Activated T-cell treated with anti-CD3 and anti-CD28 coated beads, Interleukin-2, amount 50 U/mL, for 4 hours (primary cell): Measurements from ENCODE around the gene PRDM12. TPM values are rescaled to one million over a fixed set of nuclear protein-coding genes. Genes with fewer than 3 reads are reported as not detected.

Experiments
- ATAC-seq, 2 donors: fragments of 200-7000 bp; cut with Tn5 transposase; one replicate each; pipeline ENCODE4 v1.10.0; 2021
- DNase-seq: peaks from one replicate; pipeline ENCODE4 v3.0.0-alpha.2; 2020
- H3K27me3 Mint-ChIP-seq: one replicate; pipeline ENCODE4 v1.8.0; 2021; ENCODE audit warnings: low read depth, mixed read lengths
- H3K36me3 Mint-ChIP-seq: one replicate; pipeline ENCODE4 v1.8.0; 2022; ENCODE audit warnings: mixed read lengths; ENCODE audit not compliant: insufficient read depth
- H3K4me1 Mint-ChIP-seq: one replicate; pipeline ENCODE4 v1.8.0; 2021; ENCODE audit warnings: low read depth, mixed read lengths
- H3K4me3 Mint-ChIP-seq: one replicate; pipeline ENCODE4 v1.8.0; 2021; ENCODE audit warnings: mild to moderate bottlenecking, moderate library complexity, mixed read lengths
- H3K9me3 Mint-ChIP-seq: one replicate; pipeline ENCODE4 v1.8.0; 2021; ENCODE audit warnings: mixed read lengths
- total RNA-seq, 3 donors: library from RNA; stranded (reverse); gene quantifications; one replicate each; pipeline ENCODE4 v1.2.1, GENCODE V29; 2021

PRDM12 gene
- total RNA-seq, 3 donors from 2014 or later: 0.08 to 0.18 (median 0.14) TPM

DNA sequence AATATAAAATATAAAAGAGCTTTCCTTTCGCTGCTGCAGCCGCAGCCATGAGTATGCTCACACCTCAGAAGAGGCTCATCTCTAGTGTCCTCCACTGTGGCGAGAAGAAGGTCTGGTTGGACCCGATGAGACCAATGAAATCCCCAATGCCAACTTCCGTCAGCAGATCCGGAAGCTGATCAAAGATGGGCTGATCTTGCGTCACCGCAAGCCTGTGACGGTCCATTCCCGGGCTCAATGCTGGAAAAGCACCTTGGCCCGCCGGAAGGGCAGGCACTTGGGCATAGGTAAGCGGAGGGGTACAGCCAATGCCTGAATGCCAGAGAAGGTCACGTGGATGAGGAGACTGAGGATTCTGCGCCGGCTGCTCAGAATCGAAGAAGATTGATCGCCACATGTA lies 12.6 kb upstream of the PRDM12 start:
- H3K4me1 Mint-ChIP-seq: no peaks in the 10 kb centered on the region

DNA sequence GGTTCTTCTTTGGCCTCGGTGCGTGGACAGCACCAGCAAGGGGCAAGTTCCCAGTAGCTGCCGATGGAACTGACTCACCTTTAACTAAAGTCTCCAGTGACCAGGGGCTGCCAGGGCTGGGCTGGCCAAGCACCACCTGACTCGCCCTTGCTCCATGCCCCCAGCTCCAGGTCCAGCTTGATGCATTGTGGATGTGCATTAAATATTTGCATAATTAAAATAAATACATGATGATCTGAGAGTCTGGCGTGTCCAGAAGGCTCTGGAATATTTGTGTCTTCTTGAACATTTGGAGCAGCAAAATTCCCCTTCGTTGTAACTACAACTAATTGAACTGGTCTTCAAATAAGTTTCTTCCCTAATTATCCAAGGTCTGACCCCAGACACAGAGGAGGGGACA lies 9.5 kb upstream of the PRDM12 start:
- Mint-ChIP-seq H3K9me3 (no peaks in the 10 kb centered on the region), H3K36me3 (no peaks in the 10 kb centered on the region), H3K4me1 (peaks cover 2% of the 10 kb centered on the region), H3K4me3 (no peak overlapping the region), H3K27me3 (peaks cover 51% of the 10 kb centered on the region)
- ATAC-seq (no peak), DNase-seq (no peak)

More for the DNA sequence above, 12.6 kb upstream of the PRDM12 start:
- Mint-ChIP-seq H3K27me3 (peaks cover 27% of the 10 kb centered on the region), H3K36me3 (no peaks in the 10 kb centered on the region), H3K9me3 (no peaks in the 10 kb centered on the region), H3K4me3 (no peak overlapping the region)
- DNase-seq (no peak), ATAC-seq (no peak)

DNA sequence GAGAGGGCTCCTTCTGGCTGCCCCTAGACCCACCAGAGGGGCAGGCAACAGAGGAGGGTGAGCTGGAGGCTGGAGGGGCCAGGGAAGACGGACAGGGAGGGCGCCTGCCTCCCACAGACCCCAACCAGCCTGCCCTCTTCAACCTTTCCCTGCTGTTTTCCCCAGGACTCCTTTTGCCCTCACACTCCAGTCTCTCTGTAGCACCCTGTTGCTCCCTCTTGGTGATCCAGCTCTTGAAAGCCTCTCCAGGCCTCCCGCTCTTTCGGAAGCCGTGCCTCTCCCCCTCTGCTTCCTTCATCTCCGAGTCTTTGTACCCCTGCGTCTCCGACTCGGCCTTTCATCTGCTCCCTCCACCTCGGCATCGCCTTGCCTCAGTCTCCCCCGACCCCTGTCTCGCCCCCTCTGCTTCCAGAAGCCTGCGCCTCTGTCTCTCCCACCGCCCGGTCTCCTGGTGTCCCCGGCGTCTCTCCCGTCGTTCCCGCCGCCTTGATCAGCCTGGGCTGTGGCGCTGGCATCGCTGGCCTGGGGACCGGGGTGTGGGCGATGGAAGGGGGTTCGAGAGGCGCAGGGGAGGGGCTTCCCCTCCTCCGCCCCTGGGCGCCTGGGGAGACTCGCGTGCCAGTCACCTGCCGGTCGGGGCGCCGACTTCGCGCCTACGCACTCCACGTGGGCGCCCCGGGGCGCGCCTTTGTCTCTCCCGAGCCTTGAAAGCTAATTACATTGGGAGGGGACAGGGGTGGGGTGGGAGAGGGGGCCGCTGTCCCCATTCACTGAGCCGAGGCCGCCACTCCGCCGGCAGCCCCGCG lies 5.3 kb upstream of the PRDM12 start:
- no peaks in the 10 kb centered on the region for H3K36me3 Mint-ChIP-seq
- ATAC-seq: no peak
- H3K4me3 Mint-ChIP-seq: no peak overlapping the region

DNA sequence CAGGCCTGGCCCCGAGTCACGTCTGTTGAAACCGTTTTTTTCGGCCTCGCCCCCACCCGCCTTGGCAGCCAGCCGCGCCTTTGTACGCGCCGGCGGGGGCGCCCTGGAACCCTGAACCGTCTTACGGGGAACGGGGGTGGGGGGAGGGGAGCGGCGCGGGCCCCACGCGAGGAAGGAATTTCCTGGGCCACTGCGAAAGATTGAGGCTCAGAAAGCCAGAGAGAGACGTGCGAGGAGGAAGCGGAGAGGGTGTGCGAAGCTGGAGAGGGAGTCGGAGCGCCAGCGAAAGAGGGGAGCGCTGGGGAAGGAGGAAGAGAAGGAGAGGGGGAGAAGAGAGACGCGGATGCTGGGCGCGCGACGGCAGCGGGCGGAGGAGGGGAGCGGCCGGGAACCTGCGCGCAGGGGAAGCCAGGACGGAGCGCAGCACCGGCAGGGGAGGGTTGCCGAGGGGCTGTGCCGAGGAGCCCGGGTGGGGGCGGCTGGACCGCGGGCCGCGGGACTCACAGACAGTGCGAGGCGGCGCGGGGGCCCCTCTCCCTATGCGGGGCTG lies 4.6 kb upstream of the PRDM12 start:
- no peak for ATAC-seq

More for the DNA sequence above, 5.3 kb upstream of the PRDM12 start:
- Mint-ChIP-seq H3K27me3 (peaks cover 72% of the 10 kb centered on the region), H3K9me3 (no peaks in the 10 kb centered on the region), H3K4me1 (peaks cover 17% of the 10 kb centered on the region)
- no peak for DNase-seq

DNA sequence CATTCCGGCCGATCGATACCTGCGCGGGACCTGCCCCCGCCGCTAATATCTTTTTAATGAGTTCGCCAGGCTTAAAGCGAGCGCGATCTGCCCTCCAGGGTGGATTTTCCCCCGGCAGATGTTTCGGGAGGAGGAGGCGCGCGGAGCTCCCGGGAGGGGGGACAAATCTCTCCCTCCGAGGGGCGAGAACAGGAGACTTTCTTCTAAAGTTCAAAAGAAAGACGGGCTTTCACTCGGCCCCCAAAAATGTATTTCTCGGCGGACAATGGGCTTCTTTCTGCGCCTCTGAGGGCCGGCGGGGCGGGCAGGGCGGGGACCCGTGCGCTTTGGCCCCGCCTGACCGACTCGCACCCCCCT lies 4.1 kb upstream of the PRDM12 start:
- peaks cover 19% of the 10 kb centered on the region for H3K4me1 Mint-ChIP-seq
- H3K36me3 Mint-ChIP-seq: no peaks in the 10 kb centered on the region
- peaks cover 76% of the 10 kb centered on the region for H3K27me3 Mint-ChIP-seq
- H3K9me3 Mint-ChIP-seq: no peaks in the 10 kb centered on the region
- no peak for DNase-seq
- no peak for ATAC-seq
- no peak overlapping the region for H3K4me3 Mint-ChIP-seq

More for the DNA sequence above, 4.6 kb upstream of the PRDM12 start:
- H3K36me3 Mint-ChIP-seq: no peaks in the 10 kb centered on the region
- no peak for DNase-seq
- H3K4me1 Mint-ChIP-seq: peaks cover 18% of the 10 kb centered on the region
- no peak overlapping the region for H3K4me3 Mint-ChIP-seq
- H3K9me3 Mint-ChIP-seq: no peaks in the 10 kb centered on the region
- peaks cover 77% of the 10 kb centered on the region for H3K27me3 Mint-ChIP-seq

DNA sequence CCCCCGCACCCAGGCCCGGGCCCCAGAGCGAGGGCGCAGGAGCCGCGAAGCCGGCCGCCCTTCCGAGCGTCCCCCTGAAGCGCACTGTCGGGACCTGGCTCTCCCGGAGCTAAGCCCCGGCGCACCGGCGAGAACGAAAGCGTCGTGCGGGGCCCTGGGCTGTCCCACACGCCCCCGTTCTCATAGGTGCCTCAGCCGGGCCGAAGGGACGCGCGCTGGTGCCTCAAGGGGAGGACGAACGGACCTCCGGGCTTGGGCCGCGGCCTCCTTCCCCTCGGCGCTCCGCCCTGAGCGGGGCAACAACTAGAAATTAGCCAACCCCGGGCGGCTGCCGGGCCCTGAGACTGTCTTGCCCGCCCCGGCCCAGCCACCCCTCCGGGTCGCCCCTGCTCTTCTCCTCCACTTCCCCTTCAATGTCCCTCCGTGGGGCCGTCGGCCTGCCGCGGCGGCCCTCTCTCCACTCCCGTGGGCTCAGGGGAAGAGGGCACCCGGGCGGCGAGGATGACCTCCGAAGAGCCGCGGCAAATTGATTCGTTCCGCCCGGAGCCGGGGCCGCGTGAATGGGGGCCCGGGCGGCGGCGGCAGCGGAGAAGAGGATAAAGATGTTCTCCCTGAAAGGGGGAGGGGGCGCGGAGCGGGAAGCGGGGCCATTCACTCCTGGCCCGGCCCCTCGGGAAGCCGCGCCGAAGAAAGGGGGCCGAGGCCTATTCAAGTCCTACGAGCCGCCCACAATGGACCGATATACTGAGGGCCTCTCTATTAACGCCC lies 3.5 kb upstream of the PRDM12 start:
- H3K4me3 Mint-ChIP-seq: no peak overlapping the region

DNA sequence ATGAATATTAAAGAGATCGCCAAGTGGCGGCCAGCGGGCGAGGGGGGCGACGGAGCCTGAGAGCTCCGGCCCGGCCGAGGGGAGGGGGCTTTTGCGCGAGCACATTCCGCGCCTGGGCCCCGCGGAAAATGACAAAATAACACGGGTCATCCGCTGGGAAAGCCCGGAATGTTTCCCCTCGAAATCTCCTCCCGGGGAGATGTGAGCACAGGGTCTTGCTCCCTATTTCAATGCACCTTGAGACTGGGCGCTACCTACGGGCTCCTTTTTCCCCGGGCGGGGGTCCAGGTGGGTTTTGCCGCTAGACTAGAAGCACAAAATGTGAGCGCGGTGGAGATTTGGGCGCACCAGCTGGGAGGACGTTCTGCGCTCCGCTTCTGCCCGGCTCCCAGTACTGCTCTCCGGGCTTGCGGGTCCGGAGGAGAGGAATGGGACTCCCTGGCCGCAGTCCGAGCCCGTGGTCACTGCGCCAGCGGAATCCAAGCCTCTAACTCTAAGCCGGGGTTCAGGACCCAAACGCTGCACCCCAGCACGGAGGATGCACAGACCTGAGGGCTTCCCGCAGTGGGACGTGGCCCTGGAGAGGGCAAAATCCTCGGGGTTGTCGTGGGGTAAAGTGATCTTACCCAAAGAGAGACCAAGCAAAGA lies 2.8 kb upstream of the PRDM12 start:
- Mint-ChIP-seq H3K9me3 (no peaks in the 10 kb centered on the region), H3K27me3 (peaks cover 80% of the 10 kb centered on the region), H3K36me3 (no peaks in the 10 kb centered on the region), H3K4me1 (peaks cover 26% of the 10 kb centered on the region), H3K4me3 (no peak overlapping the region)
- ATAC-seq (no peak), DNase-seq (no peak)

More for the DNA sequence above, 3.5 kb upstream of the PRDM12 start:
- Mint-ChIP-seq H3K4me1 (peaks cover 23% of the 10 kb centered on the region), H3K27me3 (peaks cover 78% of the 10 kb centered on the region), H3K36me3 (no peaks in the 10 kb centered on the region), H3K9me3 (no peaks in the 10 kb centered on the region)
- no peak for ATAC-seq
- no peak for DNase-seq

DNA sequence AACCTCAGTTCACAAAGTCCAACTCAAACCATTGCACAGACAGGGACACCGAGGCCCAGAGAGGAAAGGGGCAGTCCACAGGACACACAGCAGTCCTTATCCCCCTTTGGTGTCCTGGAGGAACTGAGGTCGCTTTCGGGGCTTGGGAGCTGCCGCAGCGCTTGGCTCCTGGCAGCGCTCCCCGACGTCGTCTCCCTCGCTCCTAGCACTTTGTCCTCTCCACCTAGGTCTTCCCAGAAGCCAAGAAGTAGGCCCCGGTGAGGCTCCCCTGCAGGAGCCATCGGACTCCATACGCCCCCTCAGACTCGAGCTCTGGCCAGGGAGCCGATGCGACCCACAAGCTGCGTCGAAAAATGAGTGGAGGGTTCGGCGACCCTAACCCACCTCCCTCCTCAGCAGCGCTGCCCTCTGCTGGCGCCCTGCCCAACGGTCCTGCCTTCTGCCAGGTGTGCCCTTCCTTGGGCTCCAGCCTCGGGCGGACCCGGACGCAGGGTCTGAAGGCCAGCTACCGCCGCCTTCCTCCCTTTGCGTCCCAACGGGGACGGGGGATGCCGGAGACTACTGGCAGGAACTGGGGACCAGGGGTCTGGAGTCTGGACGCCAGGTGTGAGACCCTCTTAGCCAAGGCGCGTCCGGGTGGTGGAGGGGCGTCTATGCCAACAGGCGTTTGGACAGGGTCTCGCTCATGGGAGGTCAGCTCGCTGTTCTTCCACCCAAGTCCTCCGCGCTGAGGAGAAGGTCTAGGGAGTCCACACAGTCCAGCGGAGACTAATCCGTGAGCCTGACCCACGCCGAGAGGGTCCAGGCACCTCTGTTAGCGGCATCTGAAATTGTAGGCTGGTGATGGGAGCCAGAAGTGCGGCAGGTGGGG lies 2.1 kb upstream of the PRDM12 start:
- DNase-seq (no peak), ATAC-seq (peak in 1 of 2 donors; percentile 6)
- Mint-ChIP-seq H3K4me3 (peak overlapping the region; percentile 73), H3K36me3 (no peaks in the 10 kb centered on the region), H3K9me3 (no peaks in the 10 kb centered on the region), H3K27me3 (peaks cover 79% of the 10 kb centered on the region), H3K4me1 (peaks cover 26% of the 10 kb centered on the region)

DNA sequence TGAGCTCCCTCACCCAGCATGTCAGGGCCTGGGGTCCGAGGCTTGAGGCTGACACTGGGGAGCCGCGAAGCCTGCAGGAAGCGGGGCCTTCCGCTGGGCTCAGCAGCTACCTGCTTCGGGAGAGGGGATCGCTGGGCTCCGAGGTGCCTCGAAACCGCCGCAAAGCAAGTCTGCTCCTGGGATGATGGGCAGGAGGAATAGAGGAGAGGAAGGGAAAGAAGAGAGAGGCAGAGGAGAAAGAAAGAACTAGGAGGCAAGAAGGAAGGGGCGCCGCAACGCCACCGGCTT lies 1.5 kb upstream of the PRDM12 start:
- no peaks in the 10 kb centered on the region for H3K36me3 Mint-ChIP-seq
- peak overlapping the region; percentile 73 for H3K4me3 Mint-ChIP-seq
- H3K9me3 Mint-ChIP-seq: no peaks in the 10 kb centered on the region
- ATAC-seq (peak; percentile 7 to 8), DNase-seq (no peak)
- H3K4me1 Mint-ChIP-seq: peaks cover 26% of the 10 kb centered on the region
- H3K27me3 Mint-ChIP-seq: peaks cover 78% of the 10 kb centered on the region

DNA sequence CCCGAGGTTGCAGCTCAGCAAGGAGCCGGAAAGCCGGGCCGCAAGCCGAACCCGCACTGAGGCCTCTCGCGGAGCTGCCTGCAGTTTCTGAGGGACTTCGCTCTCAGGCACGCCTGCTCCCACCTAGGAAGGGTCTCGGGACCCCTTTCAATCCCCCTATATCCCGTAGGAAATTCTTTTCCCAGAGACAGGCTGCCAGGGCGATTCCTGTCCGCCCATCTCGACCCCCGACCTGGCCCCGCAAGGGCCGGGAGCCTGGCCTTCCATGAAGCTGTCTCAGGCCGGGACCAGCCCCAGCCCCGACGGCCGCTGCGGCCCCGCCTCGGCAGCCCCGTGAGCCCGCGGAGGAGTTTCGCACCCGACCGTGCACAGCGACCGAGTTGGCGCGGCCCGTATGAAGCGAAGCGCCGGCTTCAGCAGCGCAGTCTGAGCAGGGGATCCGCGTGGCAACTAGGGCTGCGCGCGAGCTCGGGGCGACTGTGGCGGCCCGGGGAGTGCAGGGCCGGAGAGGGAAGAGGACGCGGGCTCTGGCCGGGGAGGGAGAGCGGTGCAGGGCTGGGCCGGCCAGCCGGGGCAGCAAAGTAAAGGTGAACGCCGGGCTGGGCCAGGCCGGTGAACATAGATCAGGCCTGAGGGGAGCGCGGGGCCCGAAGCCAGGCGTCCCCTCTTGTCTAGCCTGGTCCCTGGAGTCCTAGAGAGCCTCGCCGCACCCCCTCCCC lies 977 bp upstream of the PRDM12 start:
- Mint-ChIP-seq H3K9me3 (no peaks in the 10 kb centered on the region), H3K27me3 (peaks cover 78% of the 10 kb centered on the region), H3K4me1 (peaks cover 26% of the 10 kb centered on the region), H3K36me3 (no peaks in the 10 kb centered on the region), H3K4me3 (peak overlapping the region; percentile 73)
- DNase-seq (no peak), ATAC-seq (peak; percentile 47 to 59)

DNA sequence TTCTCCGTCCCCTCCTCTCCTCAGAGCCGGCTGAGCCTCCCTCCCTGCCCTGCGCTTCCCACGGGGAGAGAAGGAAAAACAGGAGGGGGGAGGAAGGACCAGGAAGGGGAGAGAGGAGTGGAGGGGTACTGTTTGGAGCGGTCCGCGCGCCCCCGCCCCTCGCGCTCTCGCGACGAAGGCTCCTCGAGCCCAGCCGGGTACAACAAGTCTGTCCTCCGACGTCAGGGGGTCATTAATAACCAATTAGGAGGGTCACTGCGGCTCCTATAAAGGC lies 480 bp upstream of the PRDM12 start:
- ATAC-seq (no peak), DNase-seq (no peak)
- Mint-ChIP-seq H3K27me3 (peaks cover 78% of the 10 kb centered on the region), H3K36me3 (no peaks in the 10 kb centered on the region), H3K9me3 (no peaks in the 10 kb centered on the region), H3K4me3 (peak overlapping the region; percentile 26), H3K4me1 (peaks cover 26% of the 10 kb centered on the region)

DNA sequence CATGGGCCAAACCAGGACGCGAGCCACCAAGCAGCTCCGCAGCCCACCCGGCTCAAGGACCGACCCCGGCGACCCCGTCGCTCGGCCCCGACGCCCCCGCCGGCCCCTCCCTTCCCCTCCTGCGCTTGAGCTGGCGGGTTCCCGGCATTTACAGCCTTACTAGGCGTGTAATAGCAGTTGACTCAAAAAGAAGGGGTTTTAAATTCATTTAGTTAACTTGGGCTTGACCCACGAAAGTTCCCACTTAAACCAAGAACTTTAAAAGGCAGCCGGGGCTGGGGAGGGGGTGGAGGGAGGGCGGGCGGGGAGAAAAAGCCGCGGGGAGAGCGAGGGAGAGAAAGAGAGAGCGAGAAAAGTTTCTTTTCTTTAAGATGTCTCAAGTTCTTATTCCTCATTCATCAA lies 636 bp downstream of the PRDM12 start:
- Mint-ChIP-seq H3K27me3 (peaks cover 70% of the 10 kb centered on the region), H3K36me3 (no peaks in the 10 kb centered on the region), H3K4me3 (no peak overlapping the region), H3K9me3 (no peaks in the 10 kb centered on the region), H3K4me1 (peaks cover 24% of the 10 kb centered on the region)
- no peak for DNase-seq
- no peak for ATAC-seq
